22Rv1 (cell line): ENCODE measurements around the gene TRPC4AP.

Source experiments
- H3K27ac ChIP-seq: fragments of 450-650 bp; 2 replicates; pipeline ENCODE4 v1.5.1; 2017
- CTCF ChIP-seq: fragments of 450-650 bp; IDR thresholded peaks from 2 replicates; pipeline ENCODE4 v1.5.1; 2017; ENCODE audit warnings: mild to moderate bottlenecking
- ZFX ChIP-seq: fragments of 450-650 bp; IDR thresholded peaks from 2 replicates; pipeline ENCODE4 v1.6.1; 2017; ENCODE audit warnings: antibody characterized with exemption, borderline replicate concordance

TRPC4AP gene

GRCh38 chr20:34993941-34994508 is 98.6 kb downstream of the TRPC4AP start:
- TF ChIP-seq CTCF (no peak), ZFX (no peak)
- no peak overlapping the region for H3K27ac ChIP-seq

GRCh38 chr20:34992751-34993417 is 99.7 kb downstream of the TRPC4AP start:
- TF ChIP-seq CTCF (no peak), ZFX (no peak)
- H3K27ac ChIP-seq = no peak overlapping the region

- no peak overlapping the region for H3K27ac ChIP-seq
- no peak for TF ChIP-seq CTCF
- TF ChIP-seq ZFX = no peak
Observed at GRCh38 chr20:34990661-34991214, 101.9 kb downstream of the TRPC4AP start.

GRCh38 chr20:34990231-34990630 is 102.4 kb downstream of the TRPC4AP start:
- TF ChIP-seq ZFX = no peak
- no peak for TF ChIP-seq CTCF
- H3K27ac ChIP-seq = no peak overlapping the region

- TF ChIP-seq CTCF (no peak), ZFX (no peak)
- no peak overlapping the region for H3K27ac ChIP-seq
Observed at GRCh38 chr20:34989670-34990069, 102.9 kb downstream of the TRPC4AP start.

GRCh38 chr20:34989118-34989517 is 103.5 kb downstream of the TRPC4AP start:
- TF ChIP-seq ZFX (no peak), CTCF (no peak)
- no peak overlapping the region for H3K27ac ChIP-seq

GRCh38 chr20:34988191-34988540 is 104.4 kb downstream of the TRPC4AP start:
- TF ChIP-seq CTCF = no peak
- TF ChIP-seq ZFX = no peak
- H3K27ac ChIP-seq = no peak overlapping the region
